Measurements from ENCODE around the gene TMEM115. TPM values are rescaled to one million over a fixed set of nuclear protein-coding genes. Genes with fewer than 3 reads are reported as not detected.

Gene TMEM115
- total and polyA plus RNA-seq, 2 donors (not counting 3 experiments of a cell fraction or from before 2014, with no cell fraction given), result 44.7 to 65.5 TPM

DNA sequence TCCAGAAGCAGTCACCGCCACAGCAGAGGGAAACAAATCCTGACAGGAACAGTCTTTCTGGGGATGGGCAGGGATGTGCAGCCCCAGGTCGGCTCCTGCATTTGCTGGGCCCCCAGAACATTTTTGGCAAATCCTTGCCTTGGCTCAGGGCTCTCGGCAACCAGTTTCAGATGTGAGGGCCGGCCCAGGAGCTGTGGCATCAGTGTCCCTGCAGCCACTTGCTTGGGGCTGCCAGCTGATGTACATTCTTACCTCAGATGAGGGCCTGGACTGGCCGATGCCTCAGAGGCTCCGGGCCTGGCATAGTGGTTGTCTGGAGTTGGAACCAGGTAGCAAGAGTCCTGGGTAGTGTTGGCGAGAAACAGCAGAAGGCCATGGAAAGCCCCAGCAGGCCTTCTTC lies 4.5 kb downstream of the TMEM115 start:
- peaks cover 44% of the 10 kb centered on the region for H3K4me1 ChIP-seq (ENCODE audit: control insufficient read depth, extremely low read depth, insufficient read depth, low read length)
- no peak overlapping the region for H3K27ac ChIP-seq (ENCODE audit: insufficient read depth, low read depth, low read length)
- H3K9me1 ChIP-seq (replicated peaks; ENCODE audit: control insufficient read depth, extremely low read depth, insufficient read depth, low read length), result no peaks in the 10 kb centered on the region
- no peak for FAIRE-seq
- TF ChIP-seq, protein P1, sequence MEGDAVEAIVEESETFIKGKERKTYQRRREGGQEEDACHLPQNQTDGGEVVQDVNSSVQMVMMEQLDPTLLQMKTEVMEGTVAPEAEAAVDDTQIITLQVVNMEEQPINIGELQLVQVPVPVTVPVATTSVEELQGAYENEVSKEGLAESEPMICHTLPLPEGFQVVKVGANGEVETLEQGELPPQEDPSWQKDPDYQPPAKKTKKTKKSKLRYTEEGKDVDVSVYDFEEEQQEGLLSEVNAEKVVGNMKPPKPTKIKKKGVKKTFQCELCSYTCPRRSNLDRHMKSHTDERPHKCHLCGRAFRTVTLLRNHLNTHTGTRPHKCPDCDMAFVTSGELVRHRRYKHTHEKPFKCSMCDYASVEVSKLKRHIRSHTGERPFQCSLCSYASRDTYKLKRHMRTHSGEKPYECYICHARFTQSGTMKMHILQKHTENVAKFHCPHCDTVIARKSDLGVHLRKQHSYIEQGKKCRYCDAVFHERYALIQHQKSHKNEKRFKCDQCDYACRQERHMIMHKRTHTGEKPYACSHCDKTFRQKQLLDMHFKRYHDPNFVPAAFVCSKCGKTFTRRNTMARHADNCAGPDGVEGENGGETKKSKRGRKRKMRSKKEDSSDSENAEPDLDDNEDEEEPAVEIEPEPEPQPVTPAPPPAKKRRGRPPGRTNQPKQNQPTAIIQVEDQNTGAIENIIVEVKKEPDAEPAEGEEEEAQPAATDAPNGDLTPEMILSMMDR (IDR thresholded peaks at IDR 0.05; ENCODE audit: extremely low read depth in 1 of 2, insufficient read depth in 1 of 2, low read depth in 1 of 2, low read length in 2 of 2), result no peak
- no peak for TF ChIP-seq POLR2AphosphoS5 (IDR thresholded peaks at IDR 0.05; ENCODE audit: insufficient read depth, low read depth, low read length)
- no peak for TF ChIP-seq FOS (IDR thresholded peaks at IDR 0.05; ENCODE audit: borderline replicate concordance, insufficient read depth, low read length)
- no peak for TF ChIP-seq MYC (IDR thresholded peaks at IDR 0.05; ENCODE audit: low read depth, low read length)
- no peak for TF ChIP-seq JUN (IDR thresholded peaks at IDR 0.05; ENCODE audit: borderline replicate concordance, insufficient read depth, insufficient read length, low read depth)
- TF ChIP-seq POLR2A (IDR thresholded peaks at IDR 0.05; ENCODE audit: low read depth, low read length), result no peak
- TF ChIP-seq, protein P2, sequence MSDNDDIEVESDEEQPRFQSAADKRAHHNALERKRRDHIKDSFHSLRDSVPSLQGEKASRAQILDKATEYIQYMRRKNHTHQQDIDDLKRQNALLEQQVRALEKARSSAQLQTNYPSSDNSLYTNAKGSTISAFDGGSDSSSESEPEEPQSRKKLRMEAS (IDR thresholded peaks at IDR 0.05; ENCODE audit: insufficient read depth, insufficient read length), result no peak
- no peak for TF ChIP-seq EZH2 (IDR thresholded peaks at IDR 0.05; ENCODE audit: borderline replicate concordance, low read depth, low read length, severe bottlenecking)
- no peak for TF ChIP-seq GATA2 (IDR thresholded peaks at IDR 0.05; ENCODE audit: insufficient read depth, insufficient read length, low read depth, low read length)
- POLR2A ChIA-PET, result no interaction called here
- intact Hi-C loops (cut with micrococcal nuclease) (loop anchor here (5.0 kb wide), 1 partner anchor 1037 kb away; the partner anchor contains the start of gene RBM15B), dilution Hi-C loops (cut with MboI; ENCODE audit: extremely low pct_ligation_motif_present, low sequenced_read_pairs) (no loop called here)
- DNase-seq (ENCODE audit: low read depth, low spot score), result no peak
- CTCF ChIA-PET, result interaction anchor here (2.5 kb wide), 1 partner anchor 188 kb away, joined by 11 read pairs; no protein-coding TSS in a partner anchor
- H3K4me3 ChIP-seq (replicated peaks in 1 of 3; ENCODE audit: insufficient read depth in 1 of 3, low read depth in 1 of 3, low read length in 3 of 3), result no peak overlapping the region
- H3K27me3 ChIP-seq (ENCODE audit: control insufficient read depth in 2 of 2, insufficient read depth in 2 of 2, low read length in 2 of 2), result no peaks in the 10 kb centered on the region
- no peak overlapping the region for H3K9ac ChIP-seq (replicated peaks; ENCODE audit: extremely low read depth, insufficient read depth, low read length)
- no peak overlapping the region for H2AFZ ChIP-seq (ENCODE audit: low read depth, low read length)
- H3K36me3 ChIP-seq (ENCODE audit: control insufficient read depth in 2 of 2, extremely low read depth in 1 of 2, insufficient read depth in 2 of 2, low read length in 2 of 2), result peaks cover 8 to 28% of the 10 kb centered on the region in 2 experiments
- peaks cover 6% of the 10 kb centered on the region for H4K20me1 ChIP-seq (replicated peaks; ENCODE audit: control insufficient read depth, extremely low read depth, insufficient read depth, low read length)
- H3K79me2 ChIP-seq (ENCODE audit: control insufficient read depth, insufficient read depth, low read length), result peaks cover 43% of the 10 kb centered on the region
- H3K9me3 ChIP-seq (replicated peaks; ENCODE audit: control insufficient read depth, insufficient read depth, low read length), result no peaks in the 10 kb centered on the region
- no TSS peak for BruUV-seq (replicated peaks)
- no peak overlapping the region for H3K4me2 ChIP-seq (ENCODE audit: insufficient read depth, low read length)
